Fibroblast of lung (primary cell): Measurements from ENCODE around the gene FKBP8. TPM values are rescaled to one million over a fixed set of nuclear protein-coding genes. Genes with fewer than 3 reads are reported as not detected.
A peak's percentile ranks its signal among the peaks of the same experiment; 100 is the strongest.

ENCODE experiments used
- DNase-seq, 2 donors: peaks; one replicate each; pipeline versions ENCODE4 v3.0.0 to v3.0.0-alpha.2; 2010; ENCODE audit warnings: low read depth in 2 of 2
- H2AFZ ChIP-seq: 2 replicates; pipeline ENCODE4 v1.5.1; 2012; ENCODE audit warnings: low read length, control low read depth, inconsistent platforms
- H3K27ac ChIP-seq: 2 replicates; pipeline ENCODE4 v1.5.1; 2011; ENCODE audit warnings: low read length, control low read depth; ENCODE audit not compliant: insufficient read depth
- H3K27me3 ChIP-seq: 2 replicates; pipeline ENCODE4 v1.5.1; 2011; ENCODE audit warnings: mild to moderate bottlenecking, low read length; ENCODE audit not compliant: control insufficient read depth, insufficient read depth
- H3K36me3 ChIP-seq: 2 replicates; pipeline ENCODE4 v1.5.1; 2011; ENCODE audit warnings: low read length; ENCODE audit not compliant: control insufficient read depth, insufficient read depth
- H3K4me1 ChIP-seq: 2 replicates; pipeline ENCODE4 v1.5.1; 2011; ENCODE audit warnings: low read length; ENCODE audit not compliant: control insufficient read depth, insufficient read depth; ENCODE audit errors: extremely low read depth
- H3K4me2 ChIP-seq: 2 replicates; pipeline ENCODE4 v1.5.1; 2011; ENCODE audit warnings: low read length, control low read depth; ENCODE audit not compliant: insufficient read depth; ENCODE audit errors: extremely low read depth
- H3K4me3 ChIP-seq, 4 experiments: fragments of 200-600 bp in 1 of 4; sonication (generic) in 1 of 4; replicated peaks in 1 of 4; 2 replicates each; pipeline ENCODE4 v1.5.1; 2011 to 2016; ENCODE audit warnings: low read length in 4 of 4, low read depth in 3 of 4, mild to moderate bottlenecking in 3 of 4, control low read depth in 2 of 4, inconsistent platforms in 1 of 4, mixed read lengths in 1 of 4; ENCODE audit not compliant: insufficient read depth in 1 of 4; ENCODE audit errors: control extremely low read depth in 1 of 4
- H3K79me2 ChIP-seq: 2 replicates; pipeline ENCODE4 v1.5.1; 2012; ENCODE audit warnings: mild to moderate bottlenecking, low read length, inconsistent platforms; ENCODE audit not compliant: control insufficient read depth, insufficient read depth
- H3K9ac ChIP-seq: 2 replicates; pipeline ENCODE4 v1.5.1; 2011; ENCODE audit warnings: mild to moderate bottlenecking, low read length, control low read depth; ENCODE audit not compliant: insufficient read depth
- H3K9me3 ChIP-seq: 2 replicates; pipeline ENCODE4 v1.5.1; 2012; ENCODE audit warnings: low read depth, low read length; ENCODE audit not compliant: control insufficient read depth, insufficient read depth
- H4K20me1 ChIP-seq: 2 replicates; pipeline ENCODE4 v1.5.1; 2011; ENCODE audit warnings: low read length; ENCODE audit not compliant: control insufficient read depth, insufficient read depth; ENCODE audit errors: extremely low read depth
- EZH2 ChIP-seq: IDR thresholded peaks from 2 replicates; pipeline ENCODE4 v1.5.1; 2012; ENCODE audit warnings: low read length, control low read depth, mild to moderate bottlenecking; ENCODE audit errors: missing control alignments
- polyA plus RNA-seq, 2 donors: library from polyadenylated mRNA; depleted of rRNA in 1 of 2; stranded (reverse) in 1 of 2; unstranded in 1 of 2; fragments of >200 nt; gene quantifications; 2 replicates each; pipeline ENCODE4 v1.2.1, GENCODE V29; 2011 to 2012; ENCODE audit warnings: missing spikeins in 1 of 2
- total RNA-seq: library from RNA; depleted of rRNA; stranded (reverse); fragments of >200 nt; gene quantifications from 2 replicates; pipeline ENCODE4 v1.2.1, GENCODE V29; 2014
- TF ChIP-seq, protein P1 (sequence below), 2 donors: IDR thresholded peaks in 1 of 2; conservative IDR thresholded peaks in 1 of 2; 1 replicate in 1 of 2; 2 replicates in 1 of 2; pipeline ENCODE4 v1.5.1; 2011 to 2012; ENCODE audit warnings: low read length in 2 of 2, control low read depth in 1 of 2, inconsistent platforms in 1 of 2, low read depth in 1 of 2, mild to moderate bottlenecking in 1 of 2

The FKBP8 gene
- total and polyA plus RNA-seq, 2 donors (not counting 1 experiment from before 2014, with no cell fraction given), result 135 to 289 TPM

DNA sequence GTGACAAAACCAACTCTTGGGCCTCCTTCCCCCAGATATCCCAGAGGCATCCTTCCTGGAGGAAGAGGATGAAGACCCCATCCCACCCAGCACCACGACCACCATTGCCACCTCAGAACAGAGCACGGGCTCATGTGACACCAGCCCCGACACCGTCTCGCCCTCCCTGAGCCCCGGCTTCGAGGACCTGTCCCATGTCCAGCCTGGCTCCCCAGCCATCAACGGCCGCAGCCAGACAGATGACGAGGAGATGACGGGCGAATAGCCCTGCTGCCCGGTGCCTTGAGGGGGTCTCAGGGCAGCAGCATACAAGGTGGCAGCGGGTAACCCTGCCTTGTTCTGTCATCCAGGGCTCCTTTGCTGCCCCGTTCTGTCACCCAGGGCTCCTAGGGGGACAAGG, 25.0 kb upstream of the FKBP8 start:
- no peak for TF ChIP-seq EZH2
- TF ChIP-seq, protein P1, sequence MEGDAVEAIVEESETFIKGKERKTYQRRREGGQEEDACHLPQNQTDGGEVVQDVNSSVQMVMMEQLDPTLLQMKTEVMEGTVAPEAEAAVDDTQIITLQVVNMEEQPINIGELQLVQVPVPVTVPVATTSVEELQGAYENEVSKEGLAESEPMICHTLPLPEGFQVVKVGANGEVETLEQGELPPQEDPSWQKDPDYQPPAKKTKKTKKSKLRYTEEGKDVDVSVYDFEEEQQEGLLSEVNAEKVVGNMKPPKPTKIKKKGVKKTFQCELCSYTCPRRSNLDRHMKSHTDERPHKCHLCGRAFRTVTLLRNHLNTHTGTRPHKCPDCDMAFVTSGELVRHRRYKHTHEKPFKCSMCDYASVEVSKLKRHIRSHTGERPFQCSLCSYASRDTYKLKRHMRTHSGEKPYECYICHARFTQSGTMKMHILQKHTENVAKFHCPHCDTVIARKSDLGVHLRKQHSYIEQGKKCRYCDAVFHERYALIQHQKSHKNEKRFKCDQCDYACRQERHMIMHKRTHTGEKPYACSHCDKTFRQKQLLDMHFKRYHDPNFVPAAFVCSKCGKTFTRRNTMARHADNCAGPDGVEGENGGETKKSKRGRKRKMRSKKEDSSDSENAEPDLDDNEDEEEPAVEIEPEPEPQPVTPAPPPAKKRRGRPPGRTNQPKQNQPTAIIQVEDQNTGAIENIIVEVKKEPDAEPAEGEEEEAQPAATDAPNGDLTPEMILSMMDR (conservative IDR thresholded peaks at IDR 0.05 in 1 of 2, IDR thresholded peaks at IDR 0.05 in 1 of 2; ENCODE audit: low read depth in 1 of 2, low read length in 2 of 2), result no peak
- peaks cover 5% of the 10 kb centered on the region for H4K20me1 ChIP-seq
- H3K79me2 ChIP-seq, result peaks cover 17% of the 10 kb centered on the region
- H3K4me3 ChIP-seq, result no peak overlapping the region
- no peak for DNase-seq
- H3K27ac ChIP-seq, result no peak overlapping the region
- H3K9me3 ChIP-seq, result no peaks in the 10 kb centered on the region
- peaks cover 8% of the 10 kb centered on the region for H3K4me1 ChIP-seq
- H3K4me2 ChIP-seq, result no peak overlapping the region
- H2AFZ ChIP-seq, result no peak overlapping the region
- H3K27me3 ChIP-seq, result no peaks in the 10 kb centered on the region
- H3K9ac ChIP-seq, result no peak overlapping the region
- peaks cover 24% of the 10 kb centered on the region for H3K36me3 ChIP-seq

DNA sequence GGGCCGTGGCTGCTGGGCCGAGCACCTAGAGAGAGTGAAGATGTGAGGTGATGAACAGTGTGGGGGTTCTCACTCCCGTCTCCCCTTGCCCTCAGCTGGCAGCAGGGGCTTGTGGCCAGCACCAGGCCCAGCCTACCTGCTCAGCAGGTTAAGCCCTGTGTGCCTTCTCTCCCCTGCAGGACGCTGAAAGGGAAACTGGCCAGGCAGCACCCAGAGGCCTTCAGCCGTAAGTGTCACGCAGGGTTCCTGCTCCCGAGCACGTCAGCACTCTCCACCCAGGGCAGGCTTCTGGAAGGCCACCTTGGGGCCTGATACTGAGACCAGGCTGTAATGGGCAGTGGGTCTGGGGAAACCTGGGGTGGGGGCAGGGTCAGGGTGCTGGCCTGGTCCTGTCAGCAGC, 23.6 kb upstream of the FKBP8 start:
- Histone ChIP-seq H3K27me3 (no peaks in the 10 kb centered on the region), H3K36me3 (peaks cover 25% of the 10 kb centered on the region), H3K27ac (no peak overlapping the region), H3K4me1 (no peaks in the 10 kb centered on the region), H3K79me2 (peaks cover 3% of the 10 kb centered on the region), H2AFZ (no peak overlapping the region), H3K4me3 (no peak overlapping the region), H3K9ac (no peak overlapping the region), H3K4me2 (no peak overlapping the region), H3K9me3 (no peaks in the 10 kb centered on the region), H4K20me1 (no peaks in the 10 kb centered on the region)
- DNase-seq, result no peak
- no peak for TF ChIP-seq EZH2
- TF ChIP-seq, protein P1 (conservative IDR thresholded peaks at IDR 0.05 in 1 of 2, IDR thresholded peaks at IDR 0.05 in 1 of 2; ENCODE audit: low read depth in 1 of 2, low read length in 2 of 2), result no peak

DNA sequence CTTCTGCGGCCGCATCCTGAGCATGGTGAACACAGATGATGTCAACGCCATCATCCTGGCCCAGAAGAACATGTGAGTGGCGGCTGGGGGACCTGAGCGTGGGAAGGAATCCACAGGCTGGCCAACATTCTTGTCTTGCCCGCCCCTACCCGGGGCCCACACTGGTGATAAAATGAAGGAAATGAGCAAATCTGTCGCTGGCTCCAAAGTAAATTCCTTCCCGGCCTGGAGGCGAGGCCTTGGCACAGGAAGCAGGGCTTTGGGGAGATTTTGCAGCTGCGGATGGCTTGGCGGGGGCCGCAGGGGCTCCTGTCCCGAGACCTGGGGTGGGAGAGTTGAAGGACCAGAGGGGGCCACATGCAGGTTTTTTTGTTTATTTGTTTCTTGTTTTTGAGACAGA, 18.7 kb upstream of the FKBP8 start:
- TF ChIP-seq, protein P1 (conservative IDR thresholded peaks at IDR 0.05 in 1 of 2, IDR thresholded peaks at IDR 0.05 in 1 of 2; ENCODE audit: low read depth in 1 of 2, low read length in 2 of 2), result no peak
- TF ChIP-seq EZH2, result no peak
- H3K36me3 ChIP-seq, result peaks cover 13% of the 10 kb centered on the region
- H3K4me2 ChIP-seq, result no peak overlapping the region
- H2AFZ ChIP-seq, result no peak overlapping the region
- DNase-seq, result peak in 1 of 2 donors; percentile 61
- peaks cover 2% of the 10 kb centered on the region for H3K4me1 ChIP-seq
- H4K20me1 ChIP-seq, result no peaks in the 10 kb centered on the region
- H3K27ac ChIP-seq, result peak overlapping the region; percentile 22
- H3K27me3 ChIP-seq, result no peaks in the 10 kb centered on the region
- peaks cover 22% of the 10 kb centered on the region for H3K79me2 ChIP-seq
- no peak overlapping the region for H3K9ac ChIP-seq
- no peaks in the 10 kb centered on the region for H3K9me3 ChIP-seq
- H3K4me3 ChIP-seq, result no peak overlapping the region
